GOT3 (cell line): ENCODE results near the gene TSR3.
A peak's percentile ranks its signal among the peaks of the same experiment; 100 is the strongest.

Source experiments
- DNase-seq: peaks from one replicate; lab custom pipeline; 2025; ENCODE audit warnings: mixed read lengths; lab: John Stamatoyannopoulos, UW

Gene TSR3

DNA sequence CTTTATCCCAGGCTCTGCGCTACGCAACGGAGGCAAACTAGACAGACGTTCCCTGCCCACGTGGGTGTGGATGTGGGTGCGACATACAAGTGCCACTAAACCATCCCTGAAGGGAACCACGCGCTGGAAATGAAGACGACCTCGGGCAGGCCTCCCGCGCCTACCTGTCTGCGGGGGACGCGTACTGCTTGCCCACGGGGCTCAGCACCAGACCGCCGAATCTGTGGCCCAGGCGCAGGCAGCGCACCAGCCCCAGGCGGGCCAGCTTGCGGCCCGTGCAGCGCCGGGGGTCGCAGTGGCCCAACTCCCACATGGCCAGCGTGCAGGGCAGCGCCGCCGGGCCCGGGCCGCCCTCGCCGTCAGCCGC lies 480 bp downstream of the TSR3 start:
- DNase-seq, result no peak

DNA sequence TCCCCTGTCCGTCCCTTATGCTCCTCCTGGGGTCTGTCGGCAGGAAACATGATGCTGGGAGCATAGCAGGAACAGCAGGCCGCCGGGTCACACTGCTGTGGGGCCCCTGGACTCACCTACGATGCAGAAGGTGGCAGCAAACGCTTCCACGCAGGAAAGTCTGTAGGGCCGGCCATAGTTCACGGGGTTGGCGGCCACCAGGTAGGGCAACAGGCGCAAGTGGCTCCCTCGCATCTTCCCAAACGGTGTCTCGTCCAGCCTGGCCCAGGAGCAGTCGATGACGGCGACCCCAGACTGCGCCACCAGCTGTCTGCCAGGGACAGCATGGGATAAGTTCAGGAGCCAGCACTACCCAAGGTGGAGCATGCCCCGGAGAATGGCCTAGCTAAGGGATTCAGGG lies 987 bp downstream of the TSR3 start:
- DNase-seq, result no peak

DNA sequence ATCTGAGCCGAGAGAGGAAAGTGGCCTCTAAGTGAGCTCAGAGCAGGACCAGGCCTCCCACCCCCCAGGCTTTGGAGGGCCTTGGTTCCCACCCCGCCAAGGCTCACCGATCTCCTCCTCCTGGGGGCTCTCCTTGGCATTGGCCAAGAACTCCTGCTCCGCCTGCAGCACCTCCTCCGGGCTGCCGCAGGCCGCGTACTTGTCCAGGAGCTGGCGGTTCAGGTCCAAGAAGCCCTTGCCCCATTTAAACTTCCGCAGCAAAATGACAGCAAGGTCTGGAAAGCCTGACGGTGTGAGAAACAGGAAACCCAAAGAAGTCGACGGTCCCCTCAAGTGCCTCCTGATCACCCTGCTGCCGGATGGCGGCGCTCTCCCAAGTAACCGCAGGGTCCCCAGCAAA lies 1.7 kb downstream of the TSR3 start:
- DNase-seq, result no peak

DNA sequence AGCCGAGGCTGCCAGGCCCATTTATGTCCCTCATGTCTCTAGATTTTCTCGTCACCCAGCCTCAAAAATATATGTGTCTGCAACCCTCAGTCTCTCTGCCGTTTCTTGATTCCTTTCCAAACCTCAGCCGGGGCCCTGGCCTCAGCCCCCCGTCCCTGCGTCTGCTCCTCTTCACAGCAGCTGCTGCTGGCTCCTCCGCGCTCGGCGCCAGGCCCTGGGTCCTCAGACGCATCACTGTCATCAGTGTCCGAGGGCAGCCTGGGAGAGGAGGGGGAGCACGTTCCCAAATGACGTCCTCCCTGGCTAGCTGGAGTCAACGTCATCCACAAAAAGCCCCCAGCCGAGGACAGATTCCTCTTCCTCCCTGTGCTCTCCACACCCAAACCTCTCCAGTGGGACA lies 2.3 kb downstream of the TSR3 start:
- no peak for DNase-seq

DNA sequence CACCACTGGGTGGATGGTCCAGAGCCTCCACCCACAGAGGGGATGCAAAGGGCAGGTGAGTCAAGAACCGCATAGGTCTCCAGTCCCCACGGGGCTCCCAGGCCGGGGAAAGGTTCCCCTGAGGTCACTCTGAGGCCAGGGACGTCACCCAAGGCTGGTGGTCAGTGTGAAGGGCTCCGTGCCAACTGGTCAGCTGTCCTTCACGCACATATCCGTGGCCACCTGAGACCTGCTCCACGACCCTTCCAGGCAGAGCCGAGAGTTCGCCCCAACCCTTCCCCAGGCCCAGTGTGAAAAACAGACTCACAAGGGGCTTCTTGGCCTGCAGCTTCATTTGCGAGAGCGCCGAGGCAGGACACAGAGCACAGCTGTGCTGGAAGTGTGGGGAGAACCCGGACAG lies 2.8 kb downstream of the TSR3 start:
- no peak for DNase-seq

DNA sequence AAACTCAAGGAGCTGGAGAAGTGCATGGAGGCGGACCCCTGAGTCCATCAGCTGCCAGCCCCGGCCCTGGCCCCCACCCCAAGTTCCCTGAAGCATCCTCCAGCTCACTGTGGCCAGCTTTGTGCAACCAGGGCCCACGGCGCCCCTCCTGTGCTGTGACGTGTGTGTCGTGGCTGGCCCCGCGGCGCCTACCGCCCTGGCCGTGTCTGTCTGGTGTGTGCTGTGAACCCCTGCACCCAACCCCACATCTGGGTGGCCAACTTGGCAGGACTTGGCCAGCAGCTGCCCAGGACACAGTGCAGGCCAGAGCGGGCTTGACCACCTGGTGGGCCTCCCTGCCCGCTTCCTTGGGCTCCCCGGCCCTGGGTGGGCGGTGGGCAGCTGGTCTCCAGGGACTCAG lies 3.2 kb downstream of the TSR3 start:
- DNase-seq, result no peak

DNA sequence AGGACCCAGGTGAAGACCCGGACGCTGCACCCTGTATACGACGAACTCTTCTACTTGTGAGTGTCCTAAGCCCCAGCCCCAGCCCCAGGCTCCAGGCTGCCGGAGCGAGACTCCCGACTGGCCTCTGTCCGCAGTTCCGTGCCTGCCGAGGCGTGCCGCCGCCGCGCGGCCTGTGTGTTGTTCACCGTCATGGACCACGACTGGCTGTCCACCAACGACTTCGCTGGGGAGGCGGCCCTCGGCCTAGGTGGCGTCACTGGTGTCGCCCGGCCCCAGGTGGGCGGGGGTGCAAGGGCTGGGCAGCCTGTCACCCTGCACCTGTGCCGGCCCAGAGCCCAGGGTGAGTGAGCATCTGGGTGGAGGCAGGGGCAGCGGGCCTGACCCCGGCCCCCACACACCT lies 3.7 kb downstream of the TSR3 start:
- no peak for DNase-seq

DNA sequence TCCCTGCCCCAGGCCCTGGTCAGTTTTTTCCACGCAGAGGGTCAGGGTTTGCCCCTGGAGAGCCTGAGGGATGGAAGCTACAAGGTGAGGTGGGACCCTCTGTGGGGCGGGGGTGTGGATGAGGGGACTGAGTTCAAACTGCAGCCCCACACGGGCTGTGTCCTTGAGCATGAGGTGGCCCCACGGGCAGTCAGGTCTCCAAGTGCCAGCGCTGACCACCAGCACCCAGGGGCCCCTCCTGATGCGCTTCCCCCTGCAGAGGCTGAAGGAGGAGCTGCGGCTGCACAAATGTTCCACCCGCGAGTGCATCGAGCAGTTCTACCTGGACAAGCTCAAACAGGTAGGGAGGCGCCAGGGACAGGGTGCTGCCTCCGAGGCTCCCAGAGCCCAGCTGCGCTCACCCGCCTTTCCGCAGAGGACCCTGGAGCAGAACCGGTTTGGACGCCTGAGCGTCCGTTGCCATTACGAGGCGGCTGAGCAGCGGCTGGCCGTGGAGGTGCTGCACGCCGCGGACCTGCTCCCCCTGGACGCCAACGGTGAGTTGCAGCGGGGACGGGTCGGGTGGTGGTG lies 4.3 kb downstream of the TSR3 start:
- no peak for DNase-seq

DNA sequence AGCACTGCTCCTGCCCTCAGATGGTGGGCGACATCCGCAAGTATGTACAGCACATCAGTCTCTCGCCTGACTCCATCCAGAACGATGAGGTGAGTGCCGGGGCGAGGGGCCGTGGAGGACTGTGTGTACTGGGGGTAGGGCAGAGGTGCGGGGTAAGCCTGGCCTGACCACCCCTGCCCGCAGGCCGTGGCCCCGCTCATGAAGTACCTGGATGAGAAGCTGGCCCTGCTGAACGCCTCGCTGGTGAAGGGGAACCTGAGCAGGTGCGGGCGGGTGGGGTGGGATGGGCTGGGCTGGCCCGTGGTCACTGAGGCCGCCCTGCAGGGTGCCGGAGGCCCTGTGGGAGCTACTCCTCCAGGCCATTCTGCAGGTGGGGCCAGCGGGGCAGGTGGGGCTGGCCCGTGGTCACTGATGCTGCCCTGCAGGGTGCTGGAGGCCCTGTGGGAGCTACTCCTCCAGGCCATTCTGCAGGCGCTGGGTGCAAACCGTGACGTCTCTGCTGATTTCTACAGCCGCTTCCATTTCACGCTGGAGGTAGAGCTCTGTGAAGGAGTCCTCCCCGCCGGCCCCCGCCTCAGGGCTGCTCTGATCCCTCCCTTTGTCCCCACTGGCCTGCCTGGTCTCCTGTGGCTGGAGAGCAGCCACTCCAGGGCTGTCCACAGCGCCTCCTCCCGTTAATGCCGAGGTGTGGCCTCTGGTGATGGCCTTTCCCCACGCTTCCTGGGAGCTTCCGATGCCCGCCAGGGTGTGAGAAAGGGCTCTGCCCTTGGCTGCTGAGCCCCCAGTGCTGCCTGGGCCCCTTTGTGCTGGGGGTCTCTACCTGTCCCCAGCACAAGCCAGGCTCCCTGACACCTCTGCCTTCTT lies 5.0 kb downstream of the TSR3 start:
- DNase-seq, result no peak

DNA sequence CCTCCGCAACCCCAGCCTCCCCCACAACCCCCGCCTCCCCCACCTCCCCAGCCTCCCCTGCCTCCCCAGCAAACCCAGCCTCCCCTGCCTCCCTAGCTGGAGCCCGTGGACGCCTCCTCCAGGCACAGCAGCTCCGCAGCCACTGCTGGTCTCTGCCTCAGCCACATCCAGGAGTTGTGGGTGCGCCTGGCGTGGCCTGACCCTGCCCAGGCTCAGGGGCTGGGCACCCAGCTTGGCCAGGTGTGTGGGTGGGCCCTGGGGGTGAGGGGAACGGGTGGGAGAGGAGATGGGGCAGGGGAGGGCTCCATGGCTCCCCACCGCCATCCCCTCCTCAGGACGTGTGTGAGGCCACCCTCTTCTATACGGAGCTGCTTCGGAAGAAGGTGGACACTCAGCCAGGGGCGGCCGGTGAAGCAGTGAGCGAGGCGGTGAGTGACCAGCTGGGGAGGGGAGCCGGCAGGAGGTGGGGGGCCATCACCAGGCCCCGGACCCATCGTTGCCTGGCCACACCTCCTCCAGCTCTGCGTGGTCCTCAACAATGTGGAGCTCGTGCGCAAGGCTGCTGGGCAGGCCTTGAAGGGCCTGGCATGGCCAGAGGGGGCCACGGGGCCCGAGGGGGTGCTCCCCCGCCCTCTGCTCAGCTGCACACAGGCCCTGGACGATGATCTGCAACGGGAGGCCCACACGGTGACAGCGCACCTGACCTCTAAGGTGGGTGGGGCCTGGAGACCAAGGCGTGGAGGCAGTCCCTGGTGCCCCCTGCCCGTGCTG lies 5.8 kb downstream of the TSR3 start:
- no peak for DNase-seq

DNA sequence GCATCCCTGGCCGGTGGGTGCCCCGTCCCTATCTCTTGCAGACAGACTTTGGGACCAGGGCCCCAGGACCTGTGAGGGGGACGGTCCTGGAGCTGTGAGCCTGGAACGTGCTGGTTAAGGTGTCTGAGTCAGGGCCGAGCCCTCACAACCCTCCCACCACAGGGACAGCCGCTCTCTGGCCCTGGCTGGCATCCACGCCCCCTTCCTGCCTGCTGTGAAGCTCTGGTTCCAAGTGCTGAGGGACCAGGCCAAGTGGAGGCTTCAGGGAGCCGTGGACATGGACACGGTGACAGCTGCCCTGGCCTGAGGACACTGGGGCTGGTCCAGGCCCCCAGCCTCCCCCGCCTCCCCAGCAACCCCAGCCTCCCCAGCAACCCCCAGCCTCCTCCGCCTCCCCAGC lies 6.6 kb downstream of the TSR3 start:
- no peak for DNase-seq

DNA sequence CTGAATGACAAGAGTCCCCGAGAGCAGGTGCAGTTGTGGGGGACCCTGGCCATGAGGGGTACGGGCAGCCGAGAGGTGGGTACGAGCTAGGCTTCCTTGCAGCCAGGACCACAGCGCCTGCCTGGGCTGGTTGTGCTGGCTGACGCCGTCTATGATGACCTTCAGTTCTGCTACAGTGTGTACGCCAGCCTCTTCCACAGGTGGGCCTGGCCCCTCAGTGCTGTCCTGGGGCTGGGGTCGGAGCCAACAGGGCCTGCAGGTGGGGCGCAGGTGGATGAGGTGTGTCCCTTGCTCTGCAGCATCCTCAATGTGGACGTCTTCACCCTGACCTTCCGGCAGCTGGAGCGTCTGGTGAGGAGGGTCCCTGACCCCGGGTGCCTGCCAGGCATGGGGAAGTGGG lies 7.2 kb downstream of the TSR3 start:
- DNase-seq, result no peak

DNA sequence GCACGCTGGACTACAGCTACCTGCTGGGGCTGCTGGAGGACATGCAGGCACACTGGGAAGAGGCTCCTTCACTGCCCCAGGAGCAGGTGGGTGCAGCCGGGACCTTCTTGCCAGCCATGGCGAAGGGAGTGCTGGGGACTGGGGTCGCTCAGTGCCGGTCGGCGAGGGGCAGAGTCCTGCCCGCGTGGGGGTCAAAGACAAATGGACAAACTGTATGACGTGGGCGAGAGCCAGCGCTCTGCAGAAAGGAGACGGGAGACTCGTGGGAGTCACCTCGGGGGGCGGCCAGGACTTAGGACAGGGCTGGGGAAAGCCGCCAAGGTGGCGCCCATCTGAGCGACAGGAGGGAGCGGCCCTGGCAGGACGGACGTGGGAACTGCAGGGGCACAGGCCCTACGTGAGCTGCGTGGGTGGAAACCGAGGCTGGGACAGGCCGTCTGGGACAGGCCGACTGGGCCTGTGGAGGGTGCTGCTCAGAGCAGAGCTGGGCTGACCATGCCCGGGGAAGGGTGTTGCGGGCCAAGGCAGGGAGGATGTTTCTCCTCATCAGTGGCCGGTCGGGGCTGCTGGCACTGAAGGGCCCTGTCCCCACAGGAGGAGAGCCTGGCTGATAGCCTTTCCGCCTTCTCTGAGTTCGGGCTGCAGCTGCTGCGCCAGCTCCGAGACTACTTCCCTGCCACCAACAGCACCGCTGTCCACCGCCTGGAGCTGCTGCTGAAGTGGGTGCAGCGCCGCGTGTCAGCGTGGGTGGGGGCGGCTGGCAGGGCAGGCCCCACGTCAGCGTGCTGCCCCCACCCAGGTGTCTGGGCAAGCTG lies 8.0 kb downstream of the TSR3 start:
- no peak for DNase-seq

DNA sequence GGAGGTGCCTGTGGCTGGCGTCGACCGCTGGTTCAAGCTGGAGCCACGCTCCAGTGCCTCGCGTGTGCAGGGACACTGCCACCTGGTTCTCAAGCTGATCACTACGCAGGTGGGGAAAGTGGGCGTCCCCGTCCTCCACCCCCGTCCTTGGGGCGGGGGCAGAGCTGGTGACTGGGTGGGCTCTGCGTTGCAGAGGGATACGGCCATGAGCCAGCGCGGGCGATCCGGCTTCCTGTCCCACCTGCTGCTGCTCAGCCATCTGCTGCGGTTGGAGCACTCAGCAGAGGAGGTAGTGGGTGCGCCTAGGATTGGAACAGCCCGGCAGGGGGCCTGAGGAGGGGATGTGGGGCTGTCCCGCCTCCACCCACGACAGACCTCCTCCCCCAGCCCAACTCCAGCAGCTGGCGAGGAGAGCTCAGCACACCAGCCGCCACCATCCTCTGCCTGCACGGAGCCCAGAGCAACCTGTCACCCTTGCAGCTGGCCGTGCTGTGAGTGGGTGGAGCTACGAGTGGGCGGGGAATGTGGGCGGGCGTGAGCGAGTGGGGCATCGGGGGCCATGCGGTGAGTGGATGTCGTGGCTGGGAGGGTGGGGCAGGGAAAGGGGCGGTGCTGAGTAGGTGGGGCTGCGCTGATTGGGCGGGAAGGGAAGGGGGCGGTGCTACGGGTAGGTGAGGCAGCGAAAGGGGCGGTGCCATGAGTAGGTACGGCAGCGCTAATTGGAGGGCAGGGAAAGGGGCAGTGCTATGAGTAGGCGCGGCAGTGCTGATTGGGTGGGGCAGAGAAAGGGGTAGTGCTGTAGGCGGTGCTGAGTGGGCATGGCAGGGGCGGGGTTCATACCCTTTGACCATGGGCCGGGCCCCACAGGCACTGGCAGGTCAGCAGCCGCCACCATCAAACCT lies 8.9 kb downstream of the TSR3 start:
- peak; percentile 42 for DNase-seq

DNA sequence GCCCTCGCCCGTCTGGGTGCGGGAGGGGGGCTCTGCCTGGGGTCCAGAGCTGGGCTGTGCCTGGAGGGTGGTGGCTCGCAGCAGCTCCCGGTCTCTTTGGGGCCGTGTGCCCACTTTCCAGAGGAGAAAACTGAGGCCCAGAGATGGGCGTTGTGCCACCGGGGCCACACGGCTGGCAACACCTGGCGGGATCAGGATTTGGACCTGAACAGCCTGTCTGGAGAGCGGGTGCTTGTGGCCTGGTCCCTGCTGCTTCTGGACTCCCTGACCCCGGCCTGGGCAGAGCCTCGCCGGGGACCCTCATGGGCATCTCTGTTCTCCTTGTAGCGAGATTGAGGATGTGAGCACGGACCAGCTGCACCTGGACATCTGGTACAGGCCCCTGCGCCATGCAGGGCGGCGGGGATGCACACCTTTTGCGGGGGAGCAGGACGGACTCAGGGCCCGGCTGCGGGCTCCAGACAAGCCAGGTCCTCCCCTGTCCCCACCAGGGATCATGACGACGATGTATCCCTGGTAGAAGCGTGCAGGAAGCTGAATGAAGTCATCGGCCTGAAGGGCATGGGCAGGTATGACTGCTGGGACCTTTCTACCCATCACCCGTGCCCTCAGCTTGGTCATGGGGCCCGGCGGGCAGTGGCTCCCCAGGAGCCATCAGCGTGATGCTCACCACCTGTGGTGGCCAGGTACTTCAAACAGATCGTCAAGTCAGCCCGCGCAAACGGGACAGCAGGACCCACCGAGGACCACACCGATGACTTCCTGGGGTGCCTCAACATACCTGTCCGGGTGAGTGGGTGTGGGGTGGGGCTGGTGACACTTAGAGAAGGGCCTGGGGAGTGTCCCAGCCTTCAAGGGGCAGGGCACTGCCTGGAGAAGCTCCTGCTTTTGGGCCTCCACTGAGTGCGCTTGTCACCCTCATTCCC lies 9.9 kb downstream of the TSR3 start:
- DNase-seq, result no peak

DNA sequence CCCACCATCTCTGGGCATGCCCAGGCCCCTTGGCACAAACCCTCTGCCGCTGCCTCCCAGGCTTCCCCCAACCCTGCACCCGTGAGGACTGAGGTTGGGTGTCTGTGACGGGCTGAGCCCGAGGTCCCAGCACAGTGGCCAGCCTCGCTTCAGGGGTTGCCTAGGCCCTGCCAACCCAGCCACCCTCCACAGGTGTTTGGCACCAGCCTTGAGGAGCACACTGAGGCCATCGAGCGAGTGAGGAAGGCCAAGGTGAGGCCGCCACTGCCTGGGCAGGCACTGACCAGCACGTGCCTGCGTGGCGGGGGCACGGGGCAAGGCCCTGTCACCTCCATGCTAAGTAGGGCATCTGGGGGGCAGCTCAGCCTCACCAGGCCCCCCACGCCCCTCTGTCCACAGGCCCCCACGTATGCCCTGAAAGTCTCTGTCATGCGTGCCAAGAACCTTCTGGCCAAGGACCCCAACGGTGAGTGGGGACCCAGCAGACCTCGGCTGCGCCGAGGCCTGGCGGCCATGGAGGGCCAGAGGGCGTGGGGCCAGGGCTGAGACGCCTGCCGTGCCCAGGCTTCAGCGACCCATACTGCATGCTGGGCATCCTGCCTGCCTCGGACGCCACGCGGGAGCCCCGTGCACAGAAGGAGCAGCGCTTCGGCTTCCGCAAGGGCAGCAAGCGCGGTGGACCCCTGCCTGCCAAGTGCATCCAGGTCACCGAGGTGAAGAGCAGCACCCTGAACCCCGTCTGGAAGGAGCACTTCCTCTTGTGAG lies 10.8 kb downstream of the TSR3 start:
- DNase-seq, result no peak

DNA sequence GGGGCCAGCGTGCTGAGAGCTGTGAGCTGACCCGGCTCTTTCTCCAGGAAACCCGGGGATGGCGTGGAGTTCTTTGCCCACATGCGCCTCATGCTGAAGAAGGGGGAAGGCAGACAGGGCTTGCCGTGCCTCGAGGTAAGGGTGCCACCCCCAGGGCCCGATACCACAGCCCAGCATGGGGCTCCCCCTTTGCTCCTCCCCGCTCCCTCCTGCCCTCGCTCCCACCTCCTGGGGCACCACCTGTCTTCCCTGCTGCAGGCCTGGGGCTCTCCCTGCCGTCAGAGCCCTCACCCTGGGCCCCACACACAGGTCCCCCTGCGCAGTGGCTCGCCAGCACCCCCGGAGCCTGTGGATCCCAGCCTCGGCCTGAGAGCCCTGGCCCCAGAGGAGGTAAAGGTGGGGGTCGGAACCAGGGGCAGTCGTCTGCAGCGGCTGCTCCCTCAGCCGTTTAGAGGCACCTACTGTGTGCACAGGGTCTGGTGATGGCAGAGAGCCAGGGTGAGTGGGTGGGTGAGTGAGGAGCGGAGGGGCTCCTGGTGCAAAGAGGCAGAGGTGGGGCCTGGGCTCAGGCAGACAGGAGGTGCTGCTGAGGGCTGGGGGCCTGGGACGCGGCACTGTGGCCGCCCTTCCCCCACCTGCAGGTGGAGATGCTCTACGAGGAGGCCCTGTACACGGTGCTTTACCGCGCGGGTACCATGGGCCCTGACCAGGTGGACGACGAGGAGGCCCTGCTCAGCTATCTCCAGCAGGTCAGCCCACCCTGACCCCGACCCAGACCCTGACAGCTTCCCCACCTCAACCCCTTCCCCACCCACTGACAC lies 12.6 kb downstream of the TSR3 start:
- no peak for DNase-seq

DNA sequence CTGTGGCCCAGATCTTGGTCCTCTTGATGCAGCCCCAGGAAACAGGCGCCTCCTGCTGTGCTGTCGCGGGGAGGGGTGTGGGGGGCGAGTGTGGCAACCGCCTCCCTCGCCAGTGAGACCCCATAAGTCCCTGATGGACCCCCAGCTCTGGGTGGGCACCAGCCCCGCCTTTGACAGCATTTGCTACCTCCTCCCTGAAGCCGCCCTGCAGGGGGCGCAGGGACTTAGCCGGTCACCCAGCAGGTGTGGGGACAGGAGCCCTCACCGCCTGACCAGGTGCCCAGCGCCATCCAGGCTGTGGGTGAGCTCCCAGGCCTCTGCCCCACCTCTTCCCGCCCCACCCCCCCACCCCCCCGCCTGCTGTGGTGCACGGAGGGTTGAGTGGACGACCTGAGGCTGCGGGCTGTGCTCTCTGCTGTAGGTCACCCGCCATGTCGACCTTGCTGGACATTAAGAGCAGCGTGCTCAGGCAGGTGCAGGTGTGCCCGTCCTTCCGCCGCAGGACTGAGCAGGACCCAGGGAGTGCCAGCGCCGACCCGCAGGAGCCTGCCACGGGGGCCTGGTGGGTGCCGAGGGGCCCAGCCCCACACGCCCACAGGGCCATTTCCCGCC lies 13.5 kb downstream of the TSR3 start:
- DNase-seq, result no peak
